Left cardiac atrium (tissue), 2 donors: Measurements from ENCODE around the gene LMLN. TPM values are rescaled to one million over a fixed set of nuclear protein-coding genes. Genes with fewer than 3 reads are reported as not detected.

Experiments used
- total RNA-seq, 2 donors: library from RNA; stranded (reverse); fragmentation: NEBNext Ultra II Directional; extraction: Animal tissue kit (Norgen Biotek cat#: 25700); gene quantifications; one replicate each; pipeline ENCODE4 v1.2.1, GENCODE V29; 2021
- donor health status: DM: no; HTN: yes; CAD: no; lungs with severe emphysema.
- donor health status: DM: yes; HTN: yes; CAD: no.

The LMLN gene
- total RNA-seq, 2 donors from 2014 or later: 6.9 to 7.0 TPM

Other genes starting within 250 kb of the LMLN start
- 10 to 100 TPM; 14.0 to 22.7 TPM for gene RUBCN, start 223.3 kb upstream of the LMLN start, total RNA-seq
- gene FYTTD1, start 210.3 kb upstream of the LMLN start, total RNA-seq: 10 to 100 TPM; 51.5 to 74.9 TPM
- 10 to 100 TPM; 21.3 to 35.3 TPM for gene LRCH3, start 169.0 kb upstream of the LMLN start, total RNA-seq
- gene RPL35A, start 10.0 kb upstream of the LMLN start, total RNA-seq: 100 to 1,000 TPM; 716 to 727 TPM